ENCODE data around the gene C5orf22.

- no peak for TF ChIP-seq GABPA (IDR thresholded peaks at IDR 0.05 in 1 of 2, conservative IDR thresholded peaks at IDR 0.05 in 1 of 2)
- no peak for TF ChIP-seq CTCF (IDR thresholded peaks at IDR 0.05; ENCODE audit: low read depth, low read length, missing input control)
Observed at GRCh38 chr5:31554552-31554951, 22.5 kb downstream of the C5orf22 start.

All from liver (tissue), 3 donors.